PFSK-1 (cell line): ENCODE data around the gene UNC45A.

Experiments used
- POLR2AphosphoS5 ChIP-seq: IDR thresholded peaks from 2 replicates; pipeline ENCODE4 v1.6.1; 2012; ENCODE audit warnings: low read depth, mild to moderate bottlenecking, control low read depth, low read length, moderate library complexity
- SIN3A ChIP-seq: IDR thresholded peaks from 2 replicates; pipeline ENCODE4 v1.6.1; 2012; ENCODE audit warnings: mild to moderate bottlenecking, low read length, moderate library complexity, borderline replicate concordance; ENCODE audit not compliant: insufficient read depth
- TAF1 ChIP-seq: IDR thresholded peaks from 2 replicates; pipeline ENCODE4 v1.6.1; 2012; ENCODE audit warnings: low read length, control low read depth, borderline replicate concordance; ENCODE audit not compliant: insufficient read depth
- TF ChIP-seq, protein P1 (sequence below), 2 experiments: IDR thresholded peaks; 2 replicates each; pipeline versions ENCODE4 v1.6.1 to v1.8.0; 2011 to 2012; ENCODE audit warnings: low read depth in 2 of 2, low read length in 2 of 2, control low read depth in 1 of 2, inconsistent platforms in 1 of 2, mild to moderate bottlenecking in 1 of 2, moderate library complexity in 1 of 2; ENCODE audit not compliant: insufficient read depth in 1 of 2

DNA sequence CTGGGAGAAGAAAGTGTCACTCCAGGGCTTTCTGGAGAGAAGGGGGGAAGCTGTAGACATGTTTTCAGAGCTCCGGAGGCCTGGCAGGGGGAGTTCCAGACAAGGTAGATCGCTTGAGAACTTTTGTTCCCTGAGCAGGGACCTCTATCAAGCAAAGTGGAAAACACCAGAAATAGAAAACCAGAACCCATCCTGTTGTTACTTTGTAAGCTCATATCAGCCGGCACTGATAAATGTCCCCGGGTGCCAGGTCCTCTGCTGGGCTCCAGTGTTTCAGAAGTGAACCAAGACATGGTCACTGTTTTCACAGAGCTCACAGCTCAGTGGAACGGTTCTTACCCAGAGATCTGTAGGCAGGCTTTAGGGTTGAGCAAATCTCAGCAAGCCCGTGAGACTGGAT is 16.2 kb upstream of the UNC45A start:
- no peak for TF ChIP-seq SIN3A
- TF ChIP-seq, protein P1, sequence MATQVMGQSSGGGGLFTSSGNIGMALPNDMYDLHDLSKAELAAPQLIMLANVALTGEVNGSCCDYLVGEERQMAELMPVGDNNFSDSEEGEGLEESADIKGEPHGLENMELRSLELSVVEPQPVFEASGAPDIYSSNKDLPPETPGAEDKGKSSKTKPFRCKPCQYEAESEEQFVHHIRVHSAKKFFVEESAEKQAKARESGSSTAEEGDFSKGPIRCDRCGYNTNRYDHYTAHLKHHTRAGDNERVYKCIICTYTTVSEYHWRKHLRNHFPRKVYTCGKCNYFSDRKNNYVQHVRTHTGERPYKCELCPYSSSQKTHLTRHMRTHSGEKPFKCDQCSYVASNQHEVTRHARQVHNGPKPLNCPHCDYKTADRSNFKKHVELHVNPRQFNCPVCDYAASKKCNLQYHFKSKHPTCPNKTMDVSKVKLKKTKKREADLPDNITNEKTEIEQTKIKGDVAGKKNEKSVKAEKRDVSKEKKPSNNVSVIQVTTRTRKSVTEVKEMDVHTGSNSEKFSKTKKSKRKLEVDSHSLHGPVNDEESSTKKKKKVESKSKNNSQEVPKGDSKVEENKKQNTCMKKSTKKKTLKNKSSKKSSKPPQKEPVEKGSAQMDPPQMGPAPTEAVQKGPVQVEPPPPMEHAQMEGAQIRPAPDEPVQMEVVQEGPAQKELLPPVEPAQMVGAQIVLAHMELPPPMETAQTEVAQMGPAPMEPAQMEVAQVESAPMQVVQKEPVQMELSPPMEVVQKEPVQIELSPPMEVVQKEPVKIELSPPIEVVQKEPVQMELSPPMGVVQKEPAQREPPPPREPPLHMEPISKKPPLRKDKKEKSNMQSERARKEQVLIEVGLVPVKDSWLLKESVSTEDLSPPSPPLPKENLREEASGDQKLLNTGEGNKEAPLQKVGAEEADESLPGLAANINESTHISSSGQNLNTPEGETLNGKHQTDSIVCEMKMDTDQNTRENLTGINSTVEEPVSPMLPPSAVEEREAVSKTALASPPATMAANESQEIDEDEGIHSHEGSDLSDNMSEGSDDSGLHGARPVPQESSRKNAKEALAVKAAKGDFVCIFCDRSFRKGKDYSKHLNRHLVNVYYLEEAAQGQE (IDR thresholded peaks at IDR 0.05; ENCODE audit: insufficient read depth in 1 of 2, low read depth in 2 of 2, low read length in 2 of 2) = no peak
- no peak for TF ChIP-seq POLR2AphosphoS5
- TF ChIP-seq TAF1 = no peak
